T47D (cell line): Measurements from ENCODE around the gene KHDC4.

Source experiments
- DNase-seq, 2 experiments: peaks; one replicate each; pipeline versions ENCODE4 v3.0.0 to v3.0.0-alpha.2; 2011 to 2012; ENCODE audit warnings: low read depth in 1 of 2, low spot score in 1 of 2
- JUND ChIP-seq: IDR thresholded peaks from 2 replicates; pipeline ENCODE4 v1.6.1; 2012; ENCODE audit warnings: low read depth
- in situ Hi-C: cut with HindIII; loops from 2 replicates; pipeline ENCODE4 v1.10.0; 2016; ENCODE audit warnings: low sequenced_read_pairs, low pct_unique_long_range_greater_than_20kb

Gene KHDC4

DNA sequence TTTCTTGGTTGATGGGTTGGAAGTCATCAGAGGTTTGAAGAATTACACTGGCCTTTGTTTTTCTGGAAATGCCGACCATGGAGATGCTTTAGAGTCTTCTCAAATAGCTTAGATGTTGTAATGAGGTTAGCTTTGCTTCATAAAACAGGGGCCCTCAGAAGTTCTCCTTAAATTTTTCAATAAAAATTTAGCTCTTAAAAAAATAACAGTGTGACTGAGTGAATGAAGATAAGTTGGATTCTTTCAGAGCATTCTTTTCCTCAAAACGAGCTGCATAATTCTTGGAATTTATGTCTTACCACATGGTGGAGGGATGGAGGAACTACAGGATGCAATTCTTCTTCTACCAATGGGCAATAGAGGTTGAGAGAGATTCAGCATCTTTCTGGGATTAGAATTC is 51.4 kb downstream of the KHDC4 start:
- no peak for DNase-seq
- TF ChIP-seq JUND = no peak
- in situ Hi-C loops = no loop called here

- no peak for TF ChIP-seq JUND
- in situ Hi-C loops = no loop called here
- no peak for DNase-seq
Observed at GRCh38 chr1:155882235-155882634, 52.0 kb downstream of the KHDC4 start.

GRCh38 chr1:155880950-155881349 is 53.3 kb downstream of the KHDC4 start:
- TF ChIP-seq JUND = no peak
- DNase-seq = no peak
- in situ Hi-C loops = no loop called here

DNA sequence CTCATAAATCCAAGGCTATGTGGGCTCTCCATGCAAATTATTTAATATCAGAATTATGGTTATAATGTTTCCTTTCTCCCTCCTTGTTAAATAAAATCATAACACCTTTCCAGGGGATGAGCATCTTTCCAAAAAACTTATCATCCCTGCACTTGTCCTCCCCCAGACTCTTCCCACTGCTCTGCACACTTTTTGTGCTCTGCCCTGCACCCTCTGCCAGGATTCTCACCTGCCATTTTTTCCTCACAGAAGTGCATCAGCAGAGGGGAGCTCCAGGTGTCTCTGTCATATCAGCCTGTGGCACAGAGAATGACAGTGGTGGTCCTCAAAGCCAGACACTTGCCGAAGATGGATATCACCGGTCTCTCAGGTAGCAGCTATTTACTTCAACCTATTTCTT is 54.0 kb downstream of the KHDC4 start:
- no peak for DNase-seq
- in situ Hi-C loops = no loop called here

GRCh38 chr1:155877945-155878344 is 56.3 kb downstream of the KHDC4 start:
- DNase-seq = no peak
- no peak for TF ChIP-seq JUND
- in situ Hi-C loops = no loop called here

More for the DNA sequence above, 54.0 kb downstream of the KHDC4 start:
- TF ChIP-seq JUND = no peak

- in situ Hi-C loops = no loop called here
- TF ChIP-seq JUND = no peak
- DNase-seq = no peak
Observed at GRCh38 chr1:155873860-155874259, 60.4 kb downstream of the KHDC4 start.

- in situ Hi-C loops = no loop called here
- DNase-seq = no peak
- TF ChIP-seq JUND = no peak
Observed at GRCh38 chr1:155872527-155872926, 61.7 kb downstream of the KHDC4 start.

DNA sequence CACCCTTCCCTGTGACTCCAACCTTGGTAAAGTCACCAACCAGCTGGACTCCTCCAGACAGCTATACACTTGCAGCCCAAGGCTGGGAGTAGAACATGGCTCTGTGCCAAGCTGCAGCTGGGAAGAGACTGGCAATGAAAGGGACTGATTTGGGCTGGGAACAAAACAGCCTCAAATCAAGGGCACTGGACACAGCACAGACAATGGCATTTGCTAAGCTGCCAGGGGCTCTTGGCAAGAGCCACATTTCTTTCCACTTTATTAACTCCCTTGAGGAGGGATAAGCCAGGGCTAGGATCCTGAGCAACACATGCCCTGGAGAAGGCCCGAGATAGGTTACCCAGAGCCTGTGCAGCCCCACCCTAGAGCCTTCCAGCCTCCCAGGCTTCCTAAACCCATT is 62.8 kb downstream of the KHDC4 start:
- TF ChIP-seq JUND = no peak
- DNase-seq = peak in 1 of 2 experiments; percentile 49
- in situ Hi-C loops = no loop called here

GRCh38 chr1:155867766-155868165 is 66.4 kb downstream of the KHDC4 start:
- no peak for DNase-seq
- in situ Hi-C loops = no loop called here
- no peak for TF ChIP-seq JUND

- no peak for TF ChIP-seq JUND
- in situ Hi-C loops = no loop called here
- DNase-seq = no peak
Observed at GRCh38 chr1:155864393-155864792, 69.8 kb downstream of the KHDC4 start.
